Stimulated activated naive B cell treated with anti-CD40 and anti-IgM and Interleukin-4, amounts not matched to agents 10 μg/mL and 1 μg/mL and 100 μg/mL, for 72 hours (primary cell): Measurements from ENCODE around the gene PGK2.
"Not testable (repeated sequence)": the region's sequence is repeated elsewhere in the genome, so short reads cannot be mapped to it uniquely, and the experiment has no call there.

ENCODE experiments used
- ATAC-seq, 2 donors: fragments of 150-1000 bp; cut with Tn5 transposase; replicated peaks; 2 replicates each; pipeline ENCODE4 v1.10.0; 2021; ENCODE audit warnings: moderate library complexity in 1 of 2
- DNase-seq: peaks from one replicate; pipeline ENCODE4 v3.0.0; 2021
- H3K27ac Mint-ChIP-seq: one replicate; pipeline ENCODE4 v1.8.0; 2022; ENCODE audit warnings: mild to moderate bottlenecking, mixed read lengths
- H3K27me3 Mint-ChIP-seq, 2 donors: one replicate each; pipeline ENCODE4 v1.8.0; 2022; ENCODE audit warnings: mixed read lengths in 2 of 2
- H3K36me3 Mint-ChIP-seq, 2 donors: one replicate each; pipeline ENCODE4 v1.8.0; 2022; ENCODE audit warnings: mixed read lengths in 2 of 2, mild to moderate bottlenecking in 1 of 2
- H3K4me1 Mint-ChIP-seq, 2 donors: one replicate each; pipeline ENCODE4 v1.8.0; 2022; ENCODE audit warnings: mixed read lengths in 2 of 2, mild to moderate bottlenecking in 1 of 2
- H3K4me3 Mint-ChIP-seq, 2 donors: one replicate each; pipeline ENCODE4 v1.8.0; 2022; ENCODE audit warnings: mild to moderate bottlenecking in 2 of 2, mixed read lengths in 2 of 2, moderate library complexity in 1 of 2
- H3K9me3 Mint-ChIP-seq, 2 donors: one replicate each; pipeline ENCODE4 v1.8.0; 2022; ENCODE audit warnings: mixed read lengths in 2 of 2, mild to moderate bottlenecking in 1 of 2

Gene PGK2

GRCh38 chr6:49787176-49787575 is at the start of gene PGK2:
TSS of gene PGK2 (minus strand) at chr6:49787285. CDS start at chr6:49787187, 98 bp downstream.
- no peaks in the 10 kb centered on the region for H3K4me1 Mint-ChIP-seq
- H3K4me3 Mint-ChIP-seq = no peak within 1 kb of the TSS
- H3K27ac Mint-ChIP-seq = no peak within 1 kb of the TSS
- H3K36me3 Mint-ChIP-seq = no peaks in the 10 kb centered on the region
- no peak for DNase-seq
- ATAC-seq = no peak
- peaks cover 0 to 3% of the 10 kb centered on the region in 2 donors for H3K9me3 Mint-ChIP-seq
- H3K27me3 Mint-ChIP-seq = no peaks in the 10 kb centered on the region

- no peaks in the 10 kb centered on the region for H3K36me3 Mint-ChIP-seq
- no peak overlapping the region for H3K27ac Mint-ChIP-seq
- no peak overlapping the region for H3K4me3 Mint-ChIP-seq
- no peaks in the 10 kb centered on the region for H3K27me3 Mint-ChIP-seq
- ATAC-seq (no peak), DNase-seq (no peak)
- no peaks in the 10 kb centered on the region for H3K9me3 Mint-ChIP-seq
- H3K4me1 Mint-ChIP-seq = no peaks in the 10 kb centered on the region
Measured at GRCh38 chr6:49835140-49835539, 48.1 kb upstream of the PGK2 start.

- no peaks in the 10 kb centered on the region for H3K36me3 Mint-ChIP-seq
- no peaks in the 10 kb centered on the region for H3K4me1 Mint-ChIP-seq
- no peak overlapping the region for H3K27ac Mint-ChIP-seq
- no peak overlapping the region for H3K4me3 Mint-ChIP-seq
- H3K27me3 Mint-ChIP-seq = no peaks in the 10 kb centered on the region
- H3K9me3 Mint-ChIP-seq = no peaks in the 10 kb centered on the region
- ATAC-seq (no peak), DNase-seq (no peak)
Measured at GRCh38 chr6:49833386-49833785, 46.3 kb upstream of the PGK2 start.

- Mint-ChIP-seq H3K27me3 (no peaks in the 10 kb centered on the region), H3K36me3 (no peaks in the 10 kb centered on the region), H3K4me1 (no peaks in the 10 kb centered on the region), H3K9me3 (no peaks in the 10 kb centered on the region), H3K4me3 (no peak overlapping the region), H3K27ac (no peak overlapping the region)
- DNase-seq = no peak
- ATAC-seq = no peak
Measured at GRCh38 chr6:49826743-49827406, 39.8 kb upstream of the PGK2 start.

- no peak for ATAC-seq
- Mint-ChIP-seq H3K4me3 (no peak overlapping the region), H3K36me3 (no peaks in the 10 kb centered on the region), H3K27me3 (no peaks in the 10 kb centered on the region), H3K27ac (no peak overlapping the region), H3K9me3 (peaks cover 3 to 6% of the 10 kb centered on the region in 2 donors), H3K4me1 (no peaks in the 10 kb centered on the region)
- no peak for DNase-seq
Measured at GRCh38 chr6:49815166-49815565, 28.1 kb upstream of the PGK2 start.

- Mint-ChIP-seq H3K4me1 (no peaks in the 10 kb centered on the region), H3K27ac (no peak overlapping the region), H3K9me3 (peaks cover 5 to 11% of the 10 kb centered on the region in 2 donors), H3K36me3 (no peaks in the 10 kb centered on the region), H3K27me3 (no peaks in the 10 kb centered on the region), H3K4me3 (no peak overlapping the region)
- no peak for DNase-seq
- ATAC-seq = no peak
Measured at GRCh38 chr6:49813248-49813647, 26.2 kb upstream of the PGK2 start.

- Mint-ChIP-seq H3K27me3 (no peaks in the 10 kb centered on the region), H3K27ac (no peak overlapping the region), H3K36me3 (no peaks in the 10 kb centered on the region), H3K9me3 (peaks cover 7 to 14% of the 10 kb centered on the region in 2 donors), H3K4me1 (no peaks in the 10 kb centered on the region), H3K4me3 (no peak overlapping the region)
- ATAC-seq (no peak), DNase-seq (no peak)
Measured at GRCh38 chr6:49806145-49806544, 19.1 kb upstream of the PGK2 start.

- ATAC-seq (no peak), DNase-seq (no peak)
- H3K27me3 Mint-ChIP-seq = no peaks in the 10 kb centered on the region
- no peak overlapping the region for H3K4me3 Mint-ChIP-seq
- no peaks in the 10 kb centered on the region for H3K4me1 Mint-ChIP-seq
- H3K36me3 Mint-ChIP-seq = no peaks in the 10 kb centered on the region
- H3K27ac Mint-ChIP-seq = no peak overlapping the region
- H3K9me3 Mint-ChIP-seq = peaks cover 7 to 14% of the 10 kb centered on the region in 2 donors
Measured at GRCh38 chr6:49805246-49805645, 18.2 kb upstream of the PGK2 start.

GRCh38 chr6:49801525-49801924 is 14.4 kb upstream of the PGK2 start:
- Mint-ChIP-seq H3K4me3 (no peak overlapping the region), H3K36me3 (no peaks in the 10 kb centered on the region), H3K27ac (no peak overlapping the region), H3K9me3 (peaks cover 4% of the 10 kb centered on the region in 2 donors), H3K27me3 (no peaks in the 10 kb centered on the region), H3K4me1 (no peaks in the 10 kb centered on the region)
- DNase-seq = no peak
- ATAC-seq = no peak

GRCh38 chr6:49799090-49799489 is 12.0 kb upstream of the PGK2 start:
- peaks cover 0 to 6% of the 10 kb centered on the region in 2 donors for H3K9me3 Mint-ChIP-seq
- no peak overlapping the region for H3K4me3 Mint-ChIP-seq
- no peaks in the 10 kb centered on the region for H3K4me1 Mint-ChIP-seq
- no peak for ATAC-seq
- DNase-seq = no peak
- H3K27me3 Mint-ChIP-seq = no peaks in the 10 kb centered on the region
- no peak overlapping the region for H3K27ac Mint-ChIP-seq
- no peaks in the 10 kb centered on the region for H3K36me3 Mint-ChIP-seq

GRCh38 chr6:49796842-49797455 is 9.9 kb upstream of the PGK2 start:
- not testable (repeated sequence) for H3K4me1 Mint-ChIP-seq, ATAC-seq, H3K36me3 Mint-ChIP-seq, H3K9me3 Mint-ChIP-seq, H3K4me3 Mint-ChIP-seq, H3K27ac Mint-ChIP-seq, DNase-seq, H3K27me3 Mint-ChIP-seq

- no peak overlapping the region for H3K4me3 Mint-ChIP-seq
- no peaks in the 10 kb centered on the region for H3K4me1 Mint-ChIP-seq
- DNase-seq (no peak), ATAC-seq (no peak)
- H3K9me3 Mint-ChIP-seq = peaks cover 0 to 5% of the 10 kb centered on the region in 2 donors
- no peaks in the 10 kb centered on the region for H3K36me3 Mint-ChIP-seq
- no peaks in the 10 kb centered on the region for H3K27me3 Mint-ChIP-seq
- no peak overlapping the region for H3K27ac Mint-ChIP-seq
Measured at GRCh38 chr6:49790341-49790740, 3.3 kb upstream of the PGK2 start.

GRCh38 chr6:49784272-49784671 is 2.8 kb downstream of the PGK2 start:
- DNase-seq (no peak), ATAC-seq (no peak)
- no peaks in the 10 kb centered on the region for H3K27me3 Mint-ChIP-seq
- peaks cover 0 to 3% of the 10 kb centered on the region in 2 donors for H3K9me3 Mint-ChIP-seq
- no peaks in the 10 kb centered on the region for H3K4me1 Mint-ChIP-seq
- H3K4me3 Mint-ChIP-seq = no peak overlapping the region
- H3K27ac Mint-ChIP-seq = no peak overlapping the region
- no peaks in the 10 kb centered on the region for H3K36me3 Mint-ChIP-seq

- Mint-ChIP-seq H3K4me3 (no peak overlapping the region), H3K36me3 (no peaks in the 10 kb centered on the region), H3K4me1 (no peaks in the 10 kb centered on the region), H3K27ac (no peak overlapping the region), H3K9me3 (peaks cover 0 to 3% of the 10 kb centered on the region in 2 donors), H3K27me3 (no peaks in the 10 kb centered on the region)
- no peak for ATAC-seq
- no peak for DNase-seq
Measured at GRCh38 chr6:49782725-49783124, 4.4 kb downstream of the PGK2 start.

- H3K4me3 Mint-ChIP-seq = no peak overlapping the region
- H3K27ac Mint-ChIP-seq = no peak overlapping the region
- H3K27me3 Mint-ChIP-seq = no peaks in the 10 kb centered on the region
- ATAC-seq (no peak), DNase-seq (no peak)
- H3K36me3 Mint-ChIP-seq = no peaks in the 10 kb centered on the region
- H3K4me1 Mint-ChIP-seq = no peaks in the 10 kb centered on the region
- H3K9me3 Mint-ChIP-seq = peaks cover 0 to 2% of the 10 kb centered on the region in 2 donors
Measured at GRCh38 chr6:49782293-49782692, 4.8 kb downstream of the PGK2 start.
